Measurements from ENCODE around the gene CRIP3. TPM values are rescaled to one million over a fixed set of nuclear protein-coding genes. Genes with fewer than 3 reads are reported as not detected.

The CRIP3 gene
- total and polyA plus RNA-seq, 2 donors (not counting 3 experiments of a cell fraction or from before 2014, with no cell fraction given), result not detected

- no TSS peak for BruUV-seq (replicated peaks)
- no peaks in the 10 kb centered on the region for H4K20me1 ChIP-seq (replicated peaks; ENCODE audit: control insufficient read depth, extremely low read depth, insufficient read depth, low read length)
- DNase-seq (ENCODE audit: low read depth, low spot score) (peak; percentile 66), FAIRE-seq (peak; percentile 85)
- peaks cover 0 to 11% of the 10 kb centered on the region in 2 experiments for H3K36me3 ChIP-seq (ENCODE audit: control insufficient read depth in 2 of 2, extremely low read depth in 1 of 2, insufficient read depth in 2 of 2, low read length in 2 of 2)
- H3K27me3 ChIP-seq (ENCODE audit: control insufficient read depth in 2 of 2, insufficient read depth in 2 of 2, low read length in 2 of 2), result no peaks in the 10 kb centered on the region
- H3K4me3 ChIP-seq (replicated peaks in 1 of 3; ENCODE audit: insufficient read depth in 1 of 3, low read depth in 1 of 3, low read length in 3 of 3), result no peak overlapping the region
- no peaks in the 10 kb centered on the region for H3K79me2 ChIP-seq (ENCODE audit: control insufficient read depth, insufficient read depth, low read length)
- H3K9me1 ChIP-seq (replicated peaks; ENCODE audit: control insufficient read depth, extremely low read depth, insufficient read depth, low read length), result no peaks in the 10 kb centered on the region
- CTCF ChIA-PET, result interaction anchor here (0.6 to 5.0 kb wide), 25 partner anchors 10 to 434 kb away, joined by 3 to 49 read pairs (median 4); partner anchors contain the start of genes CUL9 and DNPH1
- POLR2A ChIA-PET, result no interaction called here
- dilution Hi-C loops (cut with MboI; ENCODE audit: extremely low pct_ligation_motif_present, low sequenced_read_pairs) (no loop called here), intact Hi-C loops (cut with micrococcal nuclease) (loop anchor here (1.0 kb wide), 2 partner anchors 71 to 105 kb away; partner anchors contain the start of gene DNPH1)
- H3K4me2 ChIP-seq (ENCODE audit: insufficient read depth, low read length), result no peak overlapping the region
- TF ChIP-seq CTCF (IDR thresholded peaks at IDR 0.05; ENCODE audit: extremely low read depth in 1 of 2, insufficient read depth in 1 of 2, low read depth in 1 of 2, low read length in 2 of 2), result peak; percentile 45 to 49
- TF ChIP-seq, protein P1, sequence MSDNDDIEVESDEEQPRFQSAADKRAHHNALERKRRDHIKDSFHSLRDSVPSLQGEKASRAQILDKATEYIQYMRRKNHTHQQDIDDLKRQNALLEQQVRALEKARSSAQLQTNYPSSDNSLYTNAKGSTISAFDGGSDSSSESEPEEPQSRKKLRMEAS (IDR thresholded peaks at IDR 0.05; ENCODE audit: insufficient read depth, insufficient read length), result no peak
- no peak overlapping the region for H3K27ac ChIP-seq (ENCODE audit: insufficient read depth, low read depth, low read length)
- H3K9ac ChIP-seq (replicated peaks; ENCODE audit: extremely low read depth, insufficient read depth, low read length), result no peak overlapping the region
- no peak overlapping the region for H2AFZ ChIP-seq (ENCODE audit: low read depth, low read length)
- no peaks in the 10 kb centered on the region for H3K9me3 ChIP-seq (replicated peaks; ENCODE audit: control insufficient read depth, insufficient read depth, low read length)
- H3K4me1 ChIP-seq (ENCODE audit: control insufficient read depth, extremely low read depth, insufficient read depth, low read length), result no peaks in the 10 kb centered on the region
Measured at GRCh38 chr6:43334466-43335095, 26.0 kb upstream of the CRIP3 start.

DNA sequence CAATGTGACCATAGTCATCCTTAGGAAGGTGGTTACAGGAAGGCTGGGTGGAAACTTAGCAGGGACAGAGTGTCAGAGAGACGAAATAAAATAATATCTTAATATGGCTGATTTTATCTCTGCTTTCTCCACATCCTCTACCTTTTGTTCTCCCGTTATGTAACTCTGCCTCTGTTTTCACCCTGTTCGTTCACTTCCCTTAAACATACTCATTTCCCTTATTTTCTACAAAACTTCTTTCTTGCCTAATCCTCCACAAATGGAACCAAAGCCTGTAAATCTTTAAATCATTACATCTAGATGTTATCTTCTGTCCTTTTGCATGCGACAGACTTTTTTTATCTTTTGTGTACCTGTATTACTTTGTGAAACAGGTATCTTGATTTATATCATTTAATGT lies 23.3 kb upstream of the CRIP3 start:
- intact Hi-C loops (cut with micrococcal nuclease) (no loop called here), dilution Hi-C loops (cut with MboI; ENCODE audit: extremely low pct_ligation_motif_present, low sequenced_read_pairs) (no loop called here)
- Histone ChIP-seq H3K4me3 (replicated peaks in 1 of 3; ENCODE audit: insufficient read depth in 1 of 3, low read depth in 1 of 3, low read length in 3 of 3) (no peak overlapping the region), H3K9me3 (replicated peaks; ENCODE audit: control insufficient read depth, insufficient read depth, low read length) (no peaks in the 10 kb centered on the region), H3K4me2 (ENCODE audit: insufficient read depth, low read length) (no peak overlapping the region), H3K27me3 (ENCODE audit: control insufficient read depth in 2 of 2, insufficient read depth in 2 of 2, low read length in 2 of 2) (no peaks in the 10 kb centered on the region), H3K4me1 (ENCODE audit: control insufficient read depth, extremely low read depth, insufficient read depth, low read length) (no peaks in the 10 kb centered on the region), H3K9ac (replicated peaks; ENCODE audit: extremely low read depth, insufficient read depth, low read length) (no peak overlapping the region), H3K27ac (ENCODE audit: insufficient read depth, low read depth, low read length) (no peak overlapping the region), H2AFZ (ENCODE audit: low read depth, low read length) (no peak overlapping the region), H4K20me1 (replicated peaks; ENCODE audit: control insufficient read depth, extremely low read depth, insufficient read depth, low read length) (no peaks in the 10 kb centered on the region), H3K9me1 (replicated peaks; ENCODE audit: control insufficient read depth, extremely low read depth, insufficient read depth, low read length) (no peaks in the 10 kb centered on the region), H3K79me2 (ENCODE audit: control insufficient read depth, insufficient read depth, low read length) (no peaks in the 10 kb centered on the region), H3K36me3 (ENCODE audit: control insufficient read depth in 2 of 2, extremely low read depth in 1 of 2, insufficient read depth in 2 of 2, low read length in 2 of 2) (no peaks in the 10 kb centered on the region)
- no TSS peak for BruUV-seq (replicated peaks)
- ChIA-PET POLR2A (no interaction called here), CTCF (no interaction called here)
- no peak for FAIRE-seq
- no peak for DNase-seq (ENCODE audit: low read depth, low spot score)
- no peak for TF ChIP-seq FOS (IDR thresholded peaks at IDR 0.05; ENCODE audit: borderline replicate concordance, insufficient read depth, low read length)
- TF ChIP-seq EZH2 (IDR thresholded peaks at IDR 0.05; ENCODE audit: borderline replicate concordance, low read depth, low read length, severe bottlenecking), result no peak
- TF ChIP-seq JUN (IDR thresholded peaks at IDR 0.05; ENCODE audit: borderline replicate concordance, insufficient read depth, insufficient read length, low read depth), result no peak
- no peak for TF ChIP-seq POLR2A (IDR thresholded peaks at IDR 0.05; ENCODE audit: low read depth, low read length)
- TF ChIP-seq POLR2AphosphoS5 (IDR thresholded peaks at IDR 0.05; ENCODE audit: insufficient read depth, low read depth, low read length), result no peak
- no peak for TF ChIP-seq MYC (IDR thresholded peaks at IDR 0.05; ENCODE audit: low read depth, low read length)
- TF ChIP-seq GATA2 (IDR thresholded peaks at IDR 0.05; ENCODE audit: insufficient read depth, insufficient read length, low read depth, low read length), result no peak
- no peak for TF ChIP-seq CTCF (IDR thresholded peaks at IDR 0.05; ENCODE audit: extremely low read depth in 1 of 2, insufficient read depth in 1 of 2, low read depth in 1 of 2, low read length in 2 of 2)
- TF ChIP-seq, protein P1 (IDR thresholded peaks at IDR 0.05; ENCODE audit: insufficient read depth, insufficient read length), result no peak
